H9 (cell line): ENCODE results near the gene TECTA. TPM values are rescaled to one million over a fixed set of nuclear protein-coding genes. Genes with fewer than 3 reads are reported as not detected.

Experiments used
- DNase-seq: peaks from one replicate; pipeline ENCODE4 v3.0.0-alpha.2; 2017
- H2AFZ ChIP-seq: one replicate; pipeline ENCODE4 v1.6.1; 2013; ENCODE audit warnings: mild to moderate bottlenecking, low read length, control low read depth, moderate library complexity
- H2AK5ac ChIP-seq: 2 replicates; pipeline ENCODE4 v1.6.1; 2013; ENCODE audit warnings: low read length, control low read depth, mixed read lengths; ENCODE audit not compliant: insufficient read length
- H2BK120ac ChIP-seq: one replicate; pipeline ENCODE4 v1.6.1; 2013; ENCODE audit warnings: low read depth, mild to moderate bottlenecking, low read length, control low read depth, inconsistent platforms; ENCODE audit not compliant: poor library complexity, severe bottlenecking
- H2BK12ac ChIP-seq: 2 replicates; pipeline ENCODE4 v1.6.1; 2013; ENCODE audit warnings: low read length, control low read depth, mixed read lengths, low read depth; ENCODE audit not compliant: insufficient read length
- H2BK15ac ChIP-seq: 2 replicates; pipeline ENCODE4 v1.6.1; 2013; ENCODE audit warnings: low read depth, low read length, control low read depth
- H2BK20ac ChIP-seq: one replicate; pipeline ENCODE4 v1.6.1; 2013; ENCODE audit warnings: low read depth, mild to moderate bottlenecking, low read length, control low read depth, inconsistent platforms; ENCODE audit not compliant: poor library complexity, severe bottlenecking
- H2BK5ac ChIP-seq: 2 replicates; pipeline ENCODE4 v1.6.1; 2013; ENCODE audit warnings: low read length, control low read depth, mixed read lengths; ENCODE audit not compliant: insufficient read length
- H3K14ac ChIP-seq: 2 replicates; pipeline ENCODE4 v1.6.1; 2013; ENCODE audit warnings: low read length, control low read depth; ENCODE audit not compliant: insufficient read depth
- H3K18ac ChIP-seq: 2 replicates; pipeline ENCODE4 v1.6.1; 2013; ENCODE audit warnings: low read depth, mild to moderate bottlenecking, mixed read lengths, low read length, control low read depth; ENCODE audit not compliant: insufficient read length
- H3K23ac ChIP-seq: 2 replicates; pipeline ENCODE4 v1.6.1; 2013; ENCODE audit warnings: low read length, control low read depth, mixed read lengths, low read depth; ENCODE audit not compliant: insufficient read length
- H3K23me2 ChIP-seq: 2 replicates; pipeline ENCODE4 v1.6.1; 2013; ENCODE audit warnings: low read depth, mild to moderate bottlenecking, mixed read lengths, low read length, control low read depth; ENCODE audit not compliant: insufficient read length, poor library complexity, severe bottlenecking
- H3K27ac ChIP-seq: 2 replicates; pipeline ENCODE4 v1.5.1; 2013; ENCODE audit warnings: low read length, control low read depth, mixed read lengths, low read depth; ENCODE audit not compliant: insufficient read length
- H3K27me3 ChIP-seq: 2 replicates; pipeline ENCODE4 v1.6.1; 2013; ENCODE audit warnings: low read length, control low read depth, inconsistent platforms; ENCODE audit not compliant: insufficient read depth
- H3K4ac ChIP-seq: 2 replicates; pipeline ENCODE4 v1.6.1; 2013; ENCODE audit warnings: low read depth, mild to moderate bottlenecking, control low read depth, inconsistent platforms, low read length, moderate library complexity
- H3K4me1 ChIP-seq: 2 replicates; pipeline ENCODE4 v1.6.1; 2013; ENCODE audit warnings: low read length, control low read depth, inconsistent platforms; ENCODE audit not compliant: insufficient read depth
- H3K4me2 ChIP-seq: 2 replicates; pipeline ENCODE4 v1.6.1; 2013; ENCODE audit warnings: low read length, control low read depth, mixed read lengths; ENCODE audit not compliant: insufficient read length, insufficient read depth
- H3K56ac ChIP-seq: 2 replicates; pipeline ENCODE4 v1.6.1; 2013; ENCODE audit warnings: low read depth, mild to moderate bottlenecking, mixed read lengths, low read length, control low read depth; ENCODE audit not compliant: insufficient read length
- H3K79me1 ChIP-seq: 2 replicates; pipeline ENCODE4 v1.6.1; 2013; ENCODE audit warnings: low read depth, mild to moderate bottlenecking, moderate library complexity, low read length, control low read depth, inconsistent platforms; ENCODE audit not compliant: insufficient read depth, poor library complexity, severe bottlenecking
- H3K79me2 ChIP-seq: 2 replicates; pipeline ENCODE4 v1.6.1; 2013; ENCODE audit warnings: low read length, control low read depth, inconsistent platforms; ENCODE audit not compliant: insufficient read depth
- H3K9ac ChIP-seq: 2 replicates; pipeline ENCODE4 v1.6.1; 2013; ENCODE audit warnings: low read length, control low read depth, mixed read lengths; ENCODE audit not compliant: insufficient read length; ENCODE audit errors: extremely low read depth
- H3K9me3 ChIP-seq: one replicate; pipeline ENCODE4 v1.6.1; 2013; ENCODE audit warnings: low read depth, low read length, inconsistent platforms; ENCODE audit not compliant: control insufficient read depth
- H3T11ph ChIP-seq: one replicate; pipeline ENCODE4 v1.6.1; 2013; ENCODE audit warnings: mild to moderate bottlenecking, low read length, control low read depth, inconsistent platforms
- H4K20me1 ChIP-seq: one replicate; pipeline ENCODE4 v1.6.1; 2013; ENCODE audit not compliant: control insufficient read depth, insufficient read length, insufficient read depth
- H4K5ac ChIP-seq: 2 replicates; pipeline ENCODE4 v1.6.1; 2013; ENCODE audit warnings: low read depth, mild to moderate bottlenecking, mixed read lengths, low read length, control low read depth; ENCODE audit not compliant: insufficient read length
- H4K8ac ChIP-seq: replicated peaks from 2 replicates; pipeline ENCODE4 v1.6.1; 2013; ENCODE audit warnings: low read length, control low read depth, mixed read lengths, low read depth; ENCODE audit not compliant: insufficient read length
- H4K91ac ChIP-seq: 2 replicates; pipeline ENCODE4 v1.6.1; 2013; ENCODE audit warnings: low read depth, mild to moderate bottlenecking, moderate library complexity, mixed read lengths, low read length, control low read depth; ENCODE audit not compliant: insufficient read length
- H3K27ac Mint-ChIP-seq, 3 experiments: 2 replicates in 2 of 3; 3 replicates in 1 of 3; pipeline ENCODE4 v1.8.0; 2020 to 2021; ENCODE audit warnings: mixed read lengths in 3 of 3, mild to moderate bottlenecking in 1 of 3, moderate library complexity in 1 of 3
- H3K27me3 Mint-ChIP-seq: 2 replicates; pipeline ENCODE4 v1.8.0; 2021; ENCODE audit warnings: low read depth, mild to moderate bottlenecking, moderate library complexity, mixed read lengths
- H3K36me3 Mint-ChIP-seq, 3 experiments: 2 replicates in 2 of 3; 3 replicates in 1 of 3; pipeline ENCODE4 v1.8.0; 2020 to 2021; ENCODE audit warnings: low read depth in 3 of 3, mixed read lengths in 3 of 3; ENCODE audit not compliant: insufficient read depth in 1 of 3
- H3K4me1 Mint-ChIP-seq, 2 experiments: 2 replicates each; pipeline ENCODE4 v1.8.0; 2020; ENCODE audit warnings: mixed read lengths in 2 of 2
- H3K4me3 Mint-ChIP-seq, 2 experiments: 2 replicates in 1 of 2; 3 replicates in 1 of 2; pipeline ENCODE4 v1.8.0; 2020 to 2021; ENCODE audit warnings: mild to moderate bottlenecking in 2 of 2, mixed read lengths in 2 of 2, moderate library complexity in 1 of 2
- H3K9me3 Mint-ChIP-seq, 2 experiments: 2 replicates in 1 of 2; 3 replicates in 1 of 2; pipeline ENCODE4 v1.8.0; 2020; ENCODE audit warnings: mild to moderate bottlenecking in 2 of 2, mixed read lengths in 2 of 2, moderate library complexity in 1 of 2
- WGBS: extraction: QIAGEN DNeasy Blood & Tissue Kit; methylation state at CpG from one replicate; pipeline ENCODE4 v1.1.7; 2013; ENCODE audit warnings: missing lambda C conversion rate, low lambda C conversion rate, mixed read lengths; ENCODE audit not compliant: insufficient read length; ENCODE audit errors: extremely low coverage; 5-methylcytosine and 5-hydroxymethylcytosine counted together
- total RNA-seq: library from RNA; stranded (reverse); gene quantifications from 2 replicates; pipeline ENCODE4 v1.2.1, GENCODE V29; 2021
- TF ChIP-seq, protein P1 (sequence below): fragments of 200-600 bp; sonication (generic); conservative IDR thresholded peaks from 3 replicates; pipeline ENCODE4 v1.8.0; 2021; ENCODE audit warnings: antibody characterized with exemption, mild to moderate bottlenecking

Gene TECTA
- total RNA-seq, 1 experiment from 2014 or later, result 0.66 TPM

DNA sequence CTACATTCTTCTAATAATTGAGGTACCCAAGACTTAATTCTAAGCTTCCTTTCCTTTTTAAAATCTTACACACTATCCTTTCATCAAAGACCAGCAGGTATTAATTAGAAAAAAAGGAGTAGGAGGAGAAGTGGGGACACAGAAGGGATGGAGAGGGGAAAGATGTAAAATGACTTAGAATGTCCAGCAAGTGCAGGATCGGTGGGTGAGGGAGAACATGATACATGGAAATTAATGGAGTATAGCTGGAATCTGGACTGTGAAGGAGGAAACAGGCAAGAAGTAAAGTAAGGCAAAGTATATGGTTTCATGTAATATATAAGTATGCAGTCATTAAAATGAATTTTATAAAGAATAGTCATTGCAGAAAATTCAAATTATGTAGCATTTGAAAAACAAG, 127.8 kb downstream of the TECTA start:
- no peak overlapping the region for H3K4me3 Mint-ChIP-seq
- no peaks in the 10 kb centered on the region for H3K27me3 ChIP-seq
- no peak overlapping the region for H4K5ac ChIP-seq

More for the DNA sequence above, 127.8 kb downstream of the TECTA start:
- TF ChIP-seq, protein P1, sequence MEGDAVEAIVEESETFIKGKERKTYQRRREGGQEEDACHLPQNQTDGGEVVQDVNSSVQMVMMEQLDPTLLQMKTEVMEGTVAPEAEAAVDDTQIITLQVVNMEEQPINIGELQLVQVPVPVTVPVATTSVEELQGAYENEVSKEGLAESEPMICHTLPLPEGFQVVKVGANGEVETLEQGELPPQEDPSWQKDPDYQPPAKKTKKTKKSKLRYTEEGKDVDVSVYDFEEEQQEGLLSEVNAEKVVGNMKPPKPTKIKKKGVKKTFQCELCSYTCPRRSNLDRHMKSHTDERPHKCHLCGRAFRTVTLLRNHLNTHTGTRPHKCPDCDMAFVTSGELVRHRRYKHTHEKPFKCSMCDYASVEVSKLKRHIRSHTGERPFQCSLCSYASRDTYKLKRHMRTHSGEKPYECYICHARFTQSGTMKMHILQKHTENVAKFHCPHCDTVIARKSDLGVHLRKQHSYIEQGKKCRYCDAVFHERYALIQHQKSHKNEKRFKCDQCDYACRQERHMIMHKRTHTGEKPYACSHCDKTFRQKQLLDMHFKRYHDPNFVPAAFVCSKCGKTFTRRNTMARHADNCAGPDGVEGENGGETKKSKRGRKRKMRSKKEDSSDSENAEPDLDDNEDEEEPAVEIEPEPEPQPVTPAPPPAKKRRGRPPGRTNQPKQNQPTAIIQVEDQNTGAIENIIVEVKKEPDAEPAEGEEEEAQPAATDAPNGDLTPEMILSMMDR, result no peak
- no peak overlapping the region for H2BK20ac ChIP-seq
- H4K20me1 ChIP-seq, result no peaks in the 10 kb centered on the region
- no peaks in the 10 kb centered on the region for H3K4me1 ChIP-seq
- H2BK120ac ChIP-seq, result no peak overlapping the region
- H3K27me3 Mint-ChIP-seq, result peaks cover 1% of the 10 kb centered on the region; the same call in 1 of the 2 replicates
- H2BK15ac ChIP-seq, result no peak overlapping the region
- H3K18ac ChIP-seq, result no peak overlapping the region
- H3T11ph ChIP-seq, result no peak overlapping the region
- no peaks in the 10 kb centered on the region for H3K79me1 ChIP-seq
- no peak overlapping the region for H3K4me2 ChIP-seq
- no peak overlapping the region for H2BK12ac ChIP-seq
- H3K27ac Mint-ChIP-seq, result no peak overlapping the region
- no peak overlapping the region for H2AFZ ChIP-seq
- peaks cover 25 to 29% of the 10 kb centered on the region in 2 experiments for H3K9me3 Mint-ChIP-seq
- H4K8ac ChIP-seq, result no peak overlapping the region
- H4K91ac ChIP-seq, result no peak overlapping the region
- no peak overlapping the region for H2AK5ac ChIP-seq
- H3K4ac ChIP-seq, result no peak overlapping the region
- peaks cover 5 to 8% of the 10 kb centered on the region in 2 experiments for H3K4me1 Mint-ChIP-seq
- no peak for DNase-seq
- no peak overlapping the region for H2BK5ac ChIP-seq
- H3K36me3 Mint-ChIP-seq, result peaks cover 11 to 37% (median 29%) of the 10 kb centered on the region in 3 experiments; a peak in 6 of 7 replicates
- no peak overlapping the region for H3K23ac ChIP-seq
- no peaks in the 10 kb centered on the region for H3K79me2 ChIP-seq
- no peak overlapping the region for H3K9ac ChIP-seq
- H3K14ac ChIP-seq, result no peak overlapping the region
- WGBS, result no CpG with 5 or more reads among the region's 1 CpG
- no peak overlapping the region for H3K27ac ChIP-seq
- H3K9me3 ChIP-seq, result peaks cover 15% of the 10 kb centered on the region
- no peak overlapping the region for H3K56ac ChIP-seq
- no peaks in the 10 kb centered on the region for H3K23me2 ChIP-seq
